Islet precursor cell (in vitro differentiated cells): ENCODE results near the gene SPSB2.

ENCODE experiments used
- DNase-seq: peaks from one replicate; pipeline ENCODE4 v3.0.0-alpha.2; 2018

Gene SPSB2

GRCh38 chr12:6849976-6850560 lies 23.0 kb downstream of the SPSB2 start:
- DNase-seq = no peak

- no peak for DNase-seq
These were observed 23.7 kb downstream of the SPSB2 start for GRCh38 chr12:6849427-6849826.

GRCh38 chr12:6847676-6848075 lies 25.4 kb downstream of the SPSB2 start:
- DNase-seq = no peak

- DNase-seq = no peak
These were observed 26.7 kb downstream of the SPSB2 start for GRCh38 chr12:6846316-6846869.

- no peak for DNase-seq
These were observed 27.7 kb downstream of the SPSB2 start for GRCh38 chr12:6845395-6845794.

GRCh38 chr12:6843118-6843902 lies 29.8 kb downstream of the SPSB2 start:
- DNase-seq = peak; percentile 81

GRCh38 chr12:6842075-6842474 lies 31.0 kb downstream of the SPSB2 start:
- DNase-seq = no peak

- no peak for DNase-seq
These were observed 32.2 kb downstream of the SPSB2 start, which contains the start of gene GNB3 for GRCh38 chr12:6840761-6841515. GNB3 (plus strand) TSS chr12:6840925; CDS start chr12:6841288, 363 bp downstream.

GRCh38 chr12:6840330-6840729 lies 32.8 kb downstream of the SPSB2 start:
- DNase-seq = no peak

GRCh38 chr12:6839482-6840201 lies 33.5 kb downstream of the SPSB2 start:
- DNase-seq = no peak

- no peak for DNase-seq
These were observed 34.2 kb downstream of the SPSB2 start for GRCh38 chr12:6838854-6839253.

- no peak for DNase-seq
These were observed 35.6 kb downstream of the SPSB2 start for GRCh38 chr12:6837370-6838060.

GRCh38 chr12:6836851-6837250 lies 36.3 kb downstream of the SPSB2 start:
- DNase-seq = no peak

GRCh38 chr12:6834873-6835272 lies 38.2 kb downstream of the SPSB2 start:
- no peak for DNase-seq

GRCh38 chr12:6834254-6834653 lies 38.8 kb downstream of the SPSB2 start:
- DNase-seq = no peak

- DNase-seq = no peak
These were observed 39.8 kb downstream of the SPSB2 start for GRCh38 chr12:6833189-6833890.

GRCh38 chr12:6832125-6832524 lies 41.0 kb downstream of the SPSB2 start:
- no peak for DNase-seq

- no peak for DNase-seq
These were observed 41.6 kb downstream of the SPSB2 start for GRCh38 chr12:6831450-6831995.

- no peak for DNase-seq
These were observed 42.1 kb downstream of the SPSB2 start for GRCh38 chr12:6830999-6831398.

- DNase-seq = no peak
These were observed 42.7 kb downstream of the SPSB2 start for GRCh38 chr12:6830286-6830890.
